ENCODE results near the gene SLC29A4. TPM values are rescaled to one million over a fixed set of nuclear protein-coding genes. Genes with fewer than 3 reads are reported as not detected.
A peak's percentile ranks its signal among the peaks of the same experiment; 100 is the strongest.
"Not testable (repeated sequence)": the region's sequence is repeated elsewhere in the genome, so short reads cannot be mapped to it uniquely, and the experiment has no call there.

The SLC29A4 gene
- polyA plus RNA-seq, 3 donors from 2014 or later, result 0.51 to 0.99 TPM; not detected in 1

DNA sequence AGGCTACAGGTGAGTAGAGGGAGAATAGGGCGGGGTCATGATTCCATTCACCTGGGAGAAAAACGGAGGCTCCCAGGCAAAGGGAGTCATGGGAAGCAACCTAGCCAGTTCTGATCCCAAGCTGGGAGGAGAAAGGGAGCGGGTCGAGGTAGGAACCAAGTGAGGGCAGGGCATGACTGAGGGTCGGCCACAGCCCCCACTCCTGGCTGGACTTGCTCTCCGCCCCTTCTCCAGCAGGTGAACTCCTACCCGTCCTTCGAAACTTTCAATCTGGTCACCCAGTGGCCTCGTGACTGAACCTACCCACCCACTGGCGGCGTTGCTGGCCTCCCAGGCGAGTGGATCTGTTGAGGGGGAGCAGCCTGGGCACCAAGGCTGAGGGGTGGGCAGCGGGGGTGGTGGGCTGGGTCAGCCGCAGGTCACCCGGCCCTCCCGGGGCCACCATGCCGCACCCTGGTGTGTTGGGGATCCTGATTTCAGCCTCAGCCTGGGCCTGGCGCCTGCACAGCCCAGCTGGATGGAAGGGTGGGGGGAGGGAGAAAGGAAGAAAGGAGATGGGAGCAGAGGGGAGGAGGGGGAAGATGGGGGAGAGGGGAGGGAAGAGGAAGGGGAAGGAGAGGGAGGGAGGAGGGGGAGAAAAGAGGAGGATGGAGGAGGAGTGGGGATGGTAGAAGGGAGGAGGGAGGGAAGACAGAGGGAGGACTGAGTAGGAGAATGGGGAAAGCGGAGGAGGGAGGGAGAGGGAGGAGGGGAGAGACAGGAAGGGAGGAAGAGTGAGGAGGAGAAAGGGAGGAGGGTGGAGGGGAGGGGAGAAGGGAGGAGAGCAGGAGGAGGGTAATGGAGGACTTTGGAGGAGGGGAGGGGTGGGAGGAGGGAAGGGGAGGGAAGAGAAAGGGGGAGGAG, 894 bp upstream of the SLC29A4 start:
- not testable (repeated sequence) for H3K4me1 Mint-ChIP-seq, H3K27ac Mint-ChIP-seq, DNase-seq, H3K9me3 Mint-ChIP-seq, H3K36me3 Mint-ChIP-seq
- Mint-ChIP-seq H3K27me3 (ENCODE audit: low read depth in 3 of 3) (peaks cover 7 to 12% (median 8%) of the 10 kb centered on the region in 3 donors), H3K4me3 (peak overlapping the region in 1 of 5 donors; percentile 64)

DNA sequence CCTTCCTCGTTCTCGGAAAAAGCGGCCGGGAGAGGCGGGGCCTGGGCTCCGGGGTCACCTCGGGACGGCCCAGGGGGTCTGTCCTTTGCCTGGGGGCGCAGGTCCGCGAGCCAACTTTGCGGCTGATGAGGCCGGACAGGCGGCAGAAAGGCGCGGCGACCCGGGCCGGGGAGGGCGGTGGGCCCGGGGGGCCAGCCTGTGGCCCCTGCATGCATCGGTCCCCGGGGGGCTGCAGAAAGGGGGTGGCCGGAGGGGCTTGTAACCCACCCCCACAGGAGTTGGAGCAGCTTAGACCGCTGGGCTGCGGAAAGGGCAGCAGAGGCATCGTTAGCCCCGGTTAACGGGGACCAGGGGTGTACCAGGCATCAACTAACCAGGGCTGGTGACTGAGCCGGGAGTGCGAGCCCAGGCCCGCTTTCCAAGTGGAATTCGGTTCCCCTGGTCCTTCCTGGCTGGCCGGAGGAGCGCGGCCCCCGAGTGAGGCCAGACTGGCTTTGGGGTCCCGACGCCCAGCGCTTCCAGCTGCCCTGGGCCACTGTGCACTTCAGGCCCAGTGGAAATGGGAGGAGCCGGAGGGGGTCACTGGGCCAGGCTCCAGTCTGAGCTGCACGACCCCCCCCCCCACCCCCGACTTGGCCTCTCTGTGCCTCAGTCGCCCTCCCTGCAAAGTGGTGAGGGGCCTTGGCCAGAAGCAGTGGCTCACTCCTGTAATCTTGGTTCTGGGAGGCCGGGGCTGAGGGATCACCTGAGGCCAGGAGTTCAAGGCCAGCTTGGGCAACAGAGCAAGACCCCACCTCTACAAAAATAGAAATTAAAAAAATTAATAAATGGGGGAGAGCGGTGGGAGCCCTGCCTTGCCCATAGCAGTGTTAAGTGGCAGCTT, 919 bp downstream of the SLC29A4 start:
- H3K36me3 Mint-ChIP-seq, result no peaks in the 10 kb centered on the region
- no peak overlapping the region for H3K4me3 Mint-ChIP-seq
- peaks cover 7 to 9% (median 7%) of the 10 kb centered on the region in 3 donors for H3K27me3 Mint-ChIP-seq (ENCODE audit: low read depth in 3 of 3)
- no peak overlapping the region for H3K27ac Mint-ChIP-seq
- peaks cover 0 to 2% (median 0%) of the 10 kb centered on the region in 6 donors for H3K9me3 Mint-ChIP-seq
- H3K4me1 Mint-ChIP-seq, result peaks cover 0 to 2% of the 10 kb centered on the region in 2 donors
- no peak for DNase-seq

DNA sequence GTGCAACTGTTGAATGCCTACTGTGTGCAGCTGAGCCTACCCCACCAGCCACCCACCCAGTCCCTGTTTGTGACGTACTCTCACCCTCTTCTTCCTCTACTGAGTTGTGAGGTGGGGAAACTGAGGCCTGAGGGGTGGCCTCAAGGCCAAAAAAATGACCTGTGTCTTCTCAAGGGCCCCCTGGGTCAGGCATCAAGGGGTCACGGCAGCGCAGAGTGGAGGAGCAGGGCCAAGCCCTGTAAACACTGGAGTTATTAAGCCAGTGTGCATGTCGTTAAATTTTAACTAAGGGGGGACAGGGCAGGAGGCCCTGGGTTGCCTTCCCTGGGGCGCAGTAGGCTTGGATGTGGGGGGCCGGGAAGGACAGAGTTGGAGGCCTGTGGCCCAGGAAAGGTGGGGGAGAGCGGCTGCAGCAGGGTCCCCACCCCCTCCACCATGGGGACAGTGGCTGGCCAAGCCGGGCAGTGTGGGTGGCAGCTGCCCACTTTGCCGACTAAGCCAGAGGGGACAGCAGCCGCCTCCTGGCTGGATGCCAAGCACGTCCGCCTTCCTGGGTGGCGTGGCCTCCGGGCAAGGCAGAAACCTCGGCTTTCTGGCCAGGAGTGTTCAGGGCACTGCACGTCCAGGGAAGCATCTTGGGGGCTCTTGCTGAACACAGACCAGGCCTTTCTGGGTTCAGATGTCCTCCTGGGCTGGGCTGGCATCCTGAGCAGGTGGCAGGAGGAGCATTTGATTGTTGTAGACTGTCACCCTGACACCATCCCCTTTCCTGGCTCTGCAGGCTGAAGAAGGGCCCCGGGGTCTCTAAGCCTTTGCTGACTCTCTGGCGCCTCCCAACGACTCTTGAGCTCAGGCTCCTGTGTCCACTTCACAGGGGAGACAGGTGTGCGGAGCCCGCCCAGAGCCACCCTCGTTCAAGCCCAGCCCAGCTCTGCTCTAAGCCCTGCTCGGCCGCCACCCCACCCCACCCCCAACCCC, 1.9 kb downstream of the SLC29A4 start:
- H3K36me3 Mint-ChIP-seq, result no peaks in the 10 kb centered on the region
- peaks cover 7 to 10% (median 7%) of the 10 kb centered on the region in 3 donors for H3K27me3 Mint-ChIP-seq (ENCODE audit: low read depth in 3 of 3)
- H3K9me3 Mint-ChIP-seq, result peaks cover 0 to 2% (median 0%) of the 10 kb centered on the region in 6 donors
- H3K27ac Mint-ChIP-seq, result no peak overlapping the region
- H3K4me3 Mint-ChIP-seq, result peak overlapping the region in 3 of 5 donors; percentile 54 to 66 (median 60)
- peaks cover 0 to 2% of the 10 kb centered on the region in 2 donors for H3K4me1 Mint-ChIP-seq
- DNase-seq, result no peak

DNA sequence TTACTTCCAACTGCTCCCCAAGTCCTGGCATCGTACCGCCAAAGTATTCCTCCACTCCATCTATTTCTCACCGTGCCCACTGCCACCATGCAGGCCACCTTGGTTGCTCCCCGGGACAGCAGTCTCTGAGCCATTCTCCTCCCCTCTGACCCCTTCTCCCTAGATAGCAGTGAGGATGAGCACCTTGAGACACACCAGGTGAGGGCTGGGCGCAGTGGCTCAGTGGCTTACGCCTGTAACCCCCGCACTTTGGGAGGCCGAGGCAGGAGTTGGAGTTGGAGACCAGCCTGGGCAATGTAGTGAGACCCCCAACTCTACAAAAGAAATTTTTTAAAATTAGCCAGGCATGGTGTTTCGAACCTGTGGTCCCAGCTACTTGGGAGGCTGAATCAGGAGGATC, 4.2 kb downstream of the SLC29A4 start:
- Mint-ChIP-seq H3K9me3 (no peaks in the 10 kb centered on the region), H3K27ac (no peak overlapping the region), H3K4me1 (peaks cover 0 to 2% of the 10 kb centered on the region in 2 donors), H3K4me3 (no peak overlapping the region), H3K27me3 (ENCODE audit: low read depth in 3 of 3) (peaks cover 5 to 8% (median 8%) of the 10 kb centered on the region in 3 donors), H3K36me3 (no peaks in the 10 kb centered on the region)
- no peak for DNase-seq

DNA sequence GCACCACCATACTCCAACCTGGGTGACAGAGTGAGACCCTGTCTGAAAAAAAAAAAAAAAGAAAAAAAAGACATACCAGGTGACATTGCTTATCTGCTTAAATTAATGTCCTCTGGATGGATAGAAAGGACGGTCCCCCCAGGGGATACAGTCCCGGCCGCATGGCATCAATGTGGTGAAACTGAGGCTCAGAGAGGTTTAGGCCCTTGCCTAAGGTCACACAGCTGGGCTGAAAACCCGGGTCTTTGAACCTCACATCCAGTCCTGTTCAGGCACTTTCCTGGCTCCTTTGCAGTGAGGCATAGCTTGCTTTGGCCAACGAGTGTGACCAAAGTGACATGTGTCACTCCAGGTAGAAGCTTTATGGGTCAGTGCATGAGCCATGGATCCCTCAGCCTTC, 4.6 kb downstream of the SLC29A4 start:
- H3K4me1 Mint-ChIP-seq; H3K4me3 Mint-ChIP-seq; H3K36me3 Mint-ChIP-seq; H3K9me3 Mint-ChIP-seq; H3K27me3 Mint-ChIP-seq (ENCODE audit: low read depth in 3 of 3); H3K27ac Mint-ChIP-seq; DNase-seq: not testable (repeated sequence)

DNA sequence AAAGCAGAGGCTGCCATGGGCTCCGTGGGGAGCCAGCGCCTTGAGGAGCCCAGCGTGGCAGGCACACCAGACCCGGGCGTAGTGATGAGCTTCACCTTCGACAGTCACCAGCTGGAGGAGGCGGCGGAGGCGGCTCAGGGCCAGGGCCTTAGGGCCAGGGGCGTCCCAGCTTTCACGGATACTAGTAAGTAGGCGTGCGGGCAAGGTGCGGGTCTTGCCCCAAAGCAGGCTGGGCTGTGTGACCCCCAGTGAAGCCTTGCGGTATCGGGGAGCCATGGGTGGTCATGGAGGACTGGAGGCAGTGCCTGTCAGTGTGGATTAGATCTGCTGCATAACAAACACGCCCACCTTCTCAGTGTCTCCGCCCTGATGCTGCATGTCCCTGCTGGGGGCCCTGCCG, 5.1 kb downstream of the SLC29A4 start:
- Mint-ChIP-seq H3K27ac (no peak overlapping the region), H3K36me3 (no peaks in the 10 kb centered on the region), H3K27me3 (ENCODE audit: low read depth in 3 of 3) (peaks cover 5 to 10% (median 8%) of the 10 kb centered on the region in 3 donors), H3K9me3 (no peaks in the 10 kb centered on the region), H3K4me1 (peaks cover 0 to 2% of the 10 kb centered on the region in 2 donors), H3K4me3 (no peak overlapping the region)
- no peak for DNase-seq

DNA sequence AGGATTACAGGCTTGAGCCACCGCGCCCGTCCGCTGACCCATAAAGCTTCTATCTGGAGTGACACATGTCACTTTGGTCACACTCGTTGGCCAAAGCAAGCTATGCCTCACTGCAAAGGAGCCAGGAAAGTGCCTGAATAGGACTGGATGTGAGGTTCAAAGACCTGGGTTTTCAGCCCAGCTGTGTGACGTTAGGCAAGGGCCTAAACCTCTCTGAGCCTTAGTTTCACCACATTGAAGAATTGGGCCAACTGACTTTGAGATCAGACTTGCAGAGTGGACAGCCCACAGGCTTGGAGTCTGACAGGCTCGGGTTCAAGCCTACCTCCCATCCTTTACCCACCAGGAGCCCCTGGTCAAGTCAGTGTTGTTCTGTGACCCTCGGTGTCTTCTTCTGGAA, 5.8 kb downstream of the SLC29A4 start:
- not testable (repeated sequence) for DNase-seq, H3K4me1 Mint-ChIP-seq, H3K36me3 Mint-ChIP-seq, H3K27ac Mint-ChIP-seq, H3K4me3 Mint-ChIP-seq, H3K9me3 Mint-ChIP-seq
- peaks cover 7 to 11% (median 11%) of the 10 kb centered on the region in 3 donors for H3K27me3 Mint-ChIP-seq (ENCODE audit: low read depth in 3 of 3)

DNA sequence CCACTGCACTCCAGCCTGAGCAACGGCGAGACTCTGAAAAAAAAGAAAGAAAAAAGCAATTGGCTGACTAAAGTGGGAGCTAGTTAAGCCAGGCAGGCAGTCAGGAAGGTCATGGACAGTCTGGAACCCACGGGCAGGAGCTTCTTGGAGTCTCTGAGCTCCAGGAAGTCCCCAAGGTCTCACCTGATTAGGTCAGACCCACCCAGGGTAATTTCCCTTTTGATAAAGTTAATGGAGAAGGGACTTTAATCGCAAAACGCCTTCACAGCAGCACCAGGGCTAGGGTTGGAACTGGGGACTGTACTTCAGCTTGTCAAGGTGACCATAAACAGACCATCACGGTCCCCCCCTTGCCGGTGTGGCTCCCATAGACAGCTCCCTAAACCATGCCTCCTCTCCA, 6.6 kb downstream of the SLC29A4 start:
- H3K9me3 Mint-ChIP-seq, result peaks cover 0 to under 1% (median 0%) of the 10 kb centered on the region in 6 donors
- peaks cover 5 to 9% (median 9%) of the 10 kb centered on the region in 3 donors for H3K27me3 Mint-ChIP-seq (ENCODE audit: low read depth in 3 of 3)
- H3K27ac Mint-ChIP-seq, result no peak overlapping the region
- H3K4me3 Mint-ChIP-seq, result no peak overlapping the region
- DNase-seq, result no peak
- peaks cover 0 to under 1% of the 10 kb centered on the region in 2 donors for H3K4me1 Mint-ChIP-seq
- H3K36me3 Mint-ChIP-seq, result no peaks in the 10 kb centered on the region

DNA sequence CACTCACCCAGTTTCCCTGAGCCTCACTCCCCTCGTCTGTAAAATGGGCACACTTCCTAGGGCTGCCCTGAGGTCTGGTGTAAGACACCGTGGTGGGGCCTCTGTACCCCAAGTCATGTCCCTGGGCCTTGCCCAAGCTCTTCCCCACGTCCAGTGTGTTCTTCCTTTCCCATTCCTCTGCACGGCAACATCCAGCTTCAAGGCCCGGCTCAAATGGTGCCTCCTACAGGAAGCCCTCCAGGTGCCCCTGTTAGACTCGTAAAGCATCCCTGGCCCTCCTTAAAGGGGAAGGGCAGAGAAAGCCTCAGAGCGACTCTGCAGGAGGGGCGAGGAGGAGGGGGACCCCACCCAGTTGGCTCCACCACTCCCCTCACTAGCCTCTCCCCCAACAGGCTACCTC, 8.6 kb downstream of the SLC29A4 start:
- Mint-ChIP-seq H3K27ac (no peak overlapping the region), H3K4me3 (no peak overlapping the region), H3K27me3 (ENCODE audit: low read depth in 3 of 3) (peaks cover 2 to 11% (median 9%) of the 10 kb centered on the region in 3 donors), H3K36me3 (no peaks in the 10 kb centered on the region), H3K4me1 (peaks cover 2 to 6% of the 10 kb centered on the region in 2 donors), H3K9me3 (peaks cover 0 to 3% (median 0%) of the 10 kb centered on the region in 6 donors)
- DNase-seq, result no peak

DNA sequence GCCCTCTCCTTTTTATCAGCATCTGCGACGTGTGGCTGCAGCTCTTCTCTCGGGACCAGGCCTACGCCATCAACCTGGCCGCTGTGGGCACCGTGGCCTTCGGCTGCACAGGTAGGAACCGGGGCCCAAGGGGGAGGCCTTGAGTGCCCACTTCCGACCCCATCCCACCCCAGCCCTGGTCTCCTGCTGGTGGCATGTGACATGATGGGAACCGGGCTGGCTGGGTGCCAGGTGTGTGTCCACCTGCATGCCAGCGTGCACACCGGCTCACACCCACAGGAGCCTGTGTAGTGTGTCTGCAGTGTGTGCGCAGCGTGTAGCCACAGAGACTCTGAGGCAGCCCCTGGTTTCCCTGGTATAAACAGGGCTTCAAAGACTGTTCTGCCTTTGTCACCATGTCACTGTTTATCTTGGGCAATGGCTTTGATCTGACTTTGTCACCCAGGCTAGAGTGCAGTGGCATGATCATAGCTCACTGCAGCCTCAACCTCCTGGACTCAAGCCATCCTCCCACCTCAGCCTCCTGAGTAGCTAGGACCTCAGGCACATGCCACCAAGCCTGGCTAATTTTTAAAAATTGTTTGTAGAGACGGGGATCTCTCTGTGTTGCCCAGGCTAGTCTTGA, 9.1 kb downstream of the SLC29A4 start:
- not testable (repeated sequence) for H3K4me3 Mint-ChIP-seq, H3K9me3 Mint-ChIP-seq, DNase-seq, H3K36me3 Mint-ChIP-seq, H3K27ac Mint-ChIP-seq, H3K4me1 Mint-ChIP-seq
- peaks cover 2 to 11% (median 11%) of the 10 kb centered on the region in 3 donors for H3K27me3 Mint-ChIP-seq (ENCODE audit: low read depth in 3 of 3)

DNA sequence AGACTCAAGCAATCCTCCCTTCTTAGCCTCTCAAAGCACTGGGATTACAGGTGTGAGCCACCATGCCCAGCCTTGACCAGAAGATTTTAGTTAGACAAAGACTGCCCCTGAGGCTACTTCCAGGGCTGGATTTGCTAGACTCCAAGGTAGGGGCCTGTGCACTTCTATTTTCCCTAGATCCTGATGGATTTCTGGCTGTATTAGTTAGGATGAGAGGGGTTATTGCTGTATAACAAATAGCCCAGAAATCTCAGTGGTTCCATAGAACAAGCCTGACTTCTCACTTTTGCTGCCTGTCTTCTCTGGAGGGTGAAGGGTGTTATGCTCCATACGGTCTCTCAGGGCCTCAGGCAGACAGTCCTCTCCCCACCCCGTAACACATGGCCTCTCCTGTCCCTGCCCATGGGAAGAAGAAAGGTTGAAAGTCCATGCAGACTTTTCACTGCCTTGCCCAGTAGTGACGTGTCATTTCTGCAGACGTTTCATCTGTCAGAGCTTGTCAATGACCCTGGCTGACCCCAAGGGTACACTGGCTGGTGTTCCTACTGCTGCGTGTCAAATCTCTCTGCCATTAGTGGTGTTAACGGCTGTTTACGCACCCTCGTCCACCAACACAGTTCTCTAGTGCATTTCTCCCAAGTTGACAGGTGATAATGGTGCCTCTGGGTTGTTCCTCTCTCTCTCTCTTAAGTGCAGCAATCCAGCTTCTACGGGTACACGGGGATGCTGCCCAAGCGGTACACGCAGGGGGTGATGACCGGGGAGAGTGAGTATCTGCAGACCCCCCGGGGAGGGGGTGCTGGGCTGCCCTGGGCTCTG, 11.6 kb downstream of the SLC29A4 start:
- Mint-ChIP-seq H3K9me3 (peaks cover 0 to 3% (median 0%) of the 10 kb centered on the region in 6 donors), H3K4me1 (peaks cover 11 to 17% of the 10 kb centered on the region in 2 donors), H3K27me3 (ENCODE audit: low read depth in 3 of 3) (peaks cover 4 to 15% (median 15%) of the 10 kb centered on the region in 3 donors), H3K36me3 (no peaks in the 10 kb centered on the region), H3K4me3 (peak overlapping the region in 2 of 5 donors; percentile 7 to 15), H3K27ac (no peak overlapping the region)
- DNase-seq, result no peak
